Astrocyte (in vitro differentiated cells and primary cell): Measurements from ENCODE around the gene PSEN1.

Experiments used
- EZH2 ChIP-seq: IDR thresholded peaks from 2 replicates; pipeline ENCODE4 v1.6.1; 2012; ENCODE audit warnings: mild to moderate bottlenecking, low read length, inconsistent platforms; ENCODE audit not compliant: insufficient read depth
- TF ChIP-seq, protein P1 (sequence below): IDR thresholded peaks from 2 replicates; pipeline ENCODE4 v1.5.1; 2011; ENCODE audit warnings: low read depth, mild to moderate bottlenecking, inconsistent platforms, low read length, moderate library complexity; ENCODE audit not compliant: insufficient read depth

DNA sequence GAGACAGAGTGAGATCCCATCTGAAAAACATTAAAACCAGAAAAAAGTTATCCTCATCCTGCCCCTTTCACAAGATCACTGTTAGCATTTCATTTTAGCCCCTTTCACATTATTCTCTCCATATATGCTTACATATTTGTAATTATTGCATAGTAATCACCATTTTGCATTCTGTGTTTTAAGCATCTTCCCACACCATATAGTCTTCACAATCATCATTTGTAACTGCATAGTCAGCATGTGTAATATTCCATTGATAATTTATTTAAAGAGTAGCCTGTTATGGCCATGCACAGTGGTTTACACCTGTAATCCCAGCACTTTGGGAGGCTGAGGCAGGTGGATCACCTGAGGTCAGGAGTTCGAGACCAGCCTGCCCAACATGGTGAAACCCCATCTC lies 112.8 kb downstream of the PSEN1 start:
- TF ChIP-seq, protein P1, sequence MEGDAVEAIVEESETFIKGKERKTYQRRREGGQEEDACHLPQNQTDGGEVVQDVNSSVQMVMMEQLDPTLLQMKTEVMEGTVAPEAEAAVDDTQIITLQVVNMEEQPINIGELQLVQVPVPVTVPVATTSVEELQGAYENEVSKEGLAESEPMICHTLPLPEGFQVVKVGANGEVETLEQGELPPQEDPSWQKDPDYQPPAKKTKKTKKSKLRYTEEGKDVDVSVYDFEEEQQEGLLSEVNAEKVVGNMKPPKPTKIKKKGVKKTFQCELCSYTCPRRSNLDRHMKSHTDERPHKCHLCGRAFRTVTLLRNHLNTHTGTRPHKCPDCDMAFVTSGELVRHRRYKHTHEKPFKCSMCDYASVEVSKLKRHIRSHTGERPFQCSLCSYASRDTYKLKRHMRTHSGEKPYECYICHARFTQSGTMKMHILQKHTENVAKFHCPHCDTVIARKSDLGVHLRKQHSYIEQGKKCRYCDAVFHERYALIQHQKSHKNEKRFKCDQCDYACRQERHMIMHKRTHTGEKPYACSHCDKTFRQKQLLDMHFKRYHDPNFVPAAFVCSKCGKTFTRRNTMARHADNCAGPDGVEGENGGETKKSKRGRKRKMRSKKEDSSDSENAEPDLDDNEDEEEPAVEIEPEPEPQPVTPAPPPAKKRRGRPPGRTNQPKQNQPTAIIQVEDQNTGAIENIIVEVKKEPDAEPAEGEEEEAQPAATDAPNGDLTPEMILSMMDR = no peak
- no peak for TF ChIP-seq EZH2
